HG02763 (cell line): ENCODE measurements around the gene MB21D2.
A peak's percentile ranks its signal among the peaks of the same experiment; 100 is the strongest.
"Not testable (repeated sequence)": the region's sequence is repeated elsewhere in the genome, so short reads cannot be mapped to it uniquely, and the experiment has no call there.

Experiments used
- ATAC-seq: cut with Tn5 transposase; IDR thresholded peaks from one replicate; pipeline ENCODE4 v1.9.1; 2021; ENCODE audit warnings: mild to moderate bottlenecking, moderate library complexity; ENCODE audit not compliant: unreplicated experiment

The MB21D2 gene

GRCh38 chr3:192862408-192863090 lies 55.1 kb downstream of the MB21D2 start:
- ATAC-seq: no peak

DNA sequence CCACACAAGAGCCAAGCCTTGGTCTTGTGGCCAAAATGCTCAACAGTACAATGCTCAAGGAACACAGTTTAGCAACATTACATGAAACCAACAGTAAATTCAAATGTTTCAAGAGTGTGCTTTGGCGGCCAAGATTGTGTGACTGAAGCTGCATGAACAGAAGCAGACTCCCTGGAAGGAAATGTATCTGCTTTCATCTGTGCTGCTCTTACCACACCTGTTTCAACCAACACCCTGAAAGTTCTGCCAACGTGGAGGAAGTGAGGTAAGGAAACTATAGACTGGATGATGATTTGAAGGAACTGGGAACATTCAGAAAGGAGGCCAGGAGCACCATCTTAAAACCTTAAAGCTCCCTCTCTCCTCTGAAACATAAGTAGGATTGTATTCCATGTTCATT lies 55.7 kb downstream of the MB21D2 start:
- no peak for ATAC-seq

- ATAC-seq: no peak
These were observed 57.2 kb downstream of the MB21D2 start for GRCh38 chr3:192860454-192860853.

- ATAC-seq: no peak
These were observed 58.6 kb downstream of the MB21D2 start for GRCh38 chr3:192858849-192859585.

GRCh38 chr3:192857260-192857661 lies 60.4 kb downstream of the MB21D2 start:
- no peak for ATAC-seq

GRCh38 chr3:192855434-192855833 lies 62.2 kb downstream of the MB21D2 start:
- no peak for ATAC-seq

DNA sequence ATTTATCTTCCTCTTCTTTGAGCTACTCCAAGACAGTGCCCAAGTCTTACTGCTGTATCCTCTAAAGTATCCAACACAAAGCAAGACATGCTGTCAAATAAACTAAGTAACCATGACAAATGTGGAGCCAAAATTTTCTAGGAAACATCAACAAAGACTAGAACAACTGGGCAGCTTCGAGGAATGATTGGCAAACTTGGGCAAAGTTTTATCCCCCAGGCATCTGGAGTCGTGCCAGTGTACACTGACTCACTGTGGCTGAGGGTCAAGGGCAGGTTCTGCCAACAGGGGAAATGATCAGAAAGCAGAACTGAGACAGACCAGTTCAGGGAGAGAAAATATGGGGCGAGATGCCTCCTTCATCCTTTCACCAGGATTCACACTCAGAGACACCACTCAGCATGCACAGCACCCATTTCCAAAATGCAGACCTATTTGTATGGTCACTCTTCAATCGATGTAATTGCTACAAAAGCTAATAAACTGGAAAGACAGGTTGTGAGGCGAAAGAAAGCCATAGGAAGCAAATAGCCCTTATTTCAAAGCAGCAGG lies 65.8 kb downstream of the MB21D2 start:
- ATAC-seq: peak; percentile 37

DNA sequence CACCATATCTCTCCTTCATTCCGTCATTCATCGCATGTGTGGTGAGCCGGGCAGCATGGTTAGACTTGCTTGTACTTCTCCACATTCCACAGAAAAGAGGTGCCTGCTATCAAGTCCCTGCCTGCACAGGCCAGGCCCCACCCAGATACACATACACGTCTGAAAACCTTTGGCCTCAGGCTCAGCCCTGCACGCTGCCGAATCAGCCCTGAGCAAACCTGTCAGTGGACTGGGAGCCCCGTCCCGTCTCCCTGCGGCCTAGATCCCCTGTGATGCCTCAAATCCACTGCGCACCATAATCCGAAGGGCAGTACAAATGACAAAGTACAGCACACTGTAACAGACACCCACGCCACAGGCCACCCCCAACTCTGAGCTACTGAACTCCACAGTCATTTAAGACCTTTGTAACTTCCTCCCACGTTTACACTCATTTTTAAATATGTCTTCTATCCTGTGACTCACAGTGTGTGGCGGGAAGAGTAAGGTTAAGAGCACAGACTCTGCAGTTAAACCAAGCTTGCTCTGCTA lies 67.1 kb downstream of the MB21D2 start:
- ATAC-seq: peak; percentile 52

DNA sequence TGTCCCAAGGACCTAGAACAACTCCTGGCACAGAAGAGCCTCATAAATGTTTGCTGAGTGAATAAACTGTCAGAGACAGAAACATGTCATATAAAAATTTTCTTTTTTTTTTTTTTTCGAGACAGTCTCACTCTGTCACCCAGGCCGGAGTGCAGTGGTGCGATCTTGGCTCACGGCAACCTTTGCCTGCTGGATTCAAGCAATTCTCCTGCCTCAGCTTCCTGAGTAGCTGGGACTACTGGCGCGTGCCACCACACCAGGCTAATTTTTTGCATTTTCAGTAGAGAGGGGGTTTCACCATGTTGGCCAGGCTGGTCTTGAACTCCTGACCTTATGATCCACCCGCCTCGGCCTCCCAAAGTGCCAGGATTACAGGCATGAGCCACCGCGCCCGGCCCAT lies 67.8 kb downstream of the MB21D2 start:
- ATAC-seq: not testable (repeated sequence)

DNA sequence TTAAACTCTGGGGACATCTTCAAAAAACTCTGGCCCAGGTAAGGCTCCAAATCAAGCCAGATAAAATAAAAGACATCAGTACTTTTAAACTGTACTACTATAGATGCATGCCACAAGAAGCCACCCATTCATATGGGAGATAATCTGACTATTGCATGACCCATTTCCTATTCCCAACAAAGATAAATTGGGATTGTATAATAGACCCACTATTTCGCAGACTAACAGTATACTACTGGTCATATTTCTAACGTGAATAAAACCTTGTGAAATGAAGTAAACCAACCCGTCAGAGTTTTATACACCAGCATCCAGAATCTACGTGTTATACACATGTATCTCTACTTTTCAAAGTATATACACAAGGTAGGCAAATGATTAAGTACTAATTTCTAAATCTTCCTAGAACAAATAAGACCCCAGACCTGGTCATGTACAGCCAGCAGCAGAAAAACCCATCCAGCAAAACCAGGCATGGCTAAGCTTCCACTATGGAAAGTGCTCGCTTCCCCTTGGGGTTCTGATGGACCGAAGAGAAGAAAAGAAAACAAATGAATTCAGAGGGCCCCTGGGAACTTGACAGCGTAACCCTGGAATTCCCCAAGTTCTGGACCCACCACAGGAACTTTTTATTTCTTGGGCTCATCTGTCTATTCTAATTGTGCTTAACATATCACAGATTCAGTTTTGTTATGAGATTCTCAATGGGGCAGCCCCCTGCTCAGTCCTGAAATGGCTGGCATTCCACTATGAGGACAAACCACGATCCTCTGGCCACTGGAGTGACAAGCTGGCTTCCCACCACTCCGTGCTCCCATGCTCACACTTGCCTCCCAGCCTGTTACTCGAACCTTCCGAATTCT lies 69.1 kb downstream of the MB21D2 start:
- ATAC-seq: no peak

- ATAC-seq: no peak
These were observed 69.7 kb downstream of the MB21D2 start for GRCh38 chr3:192847941-192848340.

- ATAC-seq: no peak
These were observed 72.2 kb downstream of the MB21D2 start for GRCh38 chr3:192845526-192845855.

GRCh38 chr3:192844836-192845525 lies 72.7 kb downstream of the MB21D2 start:
- no peak for ATAC-seq

- no peak for ATAC-seq
These were observed 73.2 kb downstream of the MB21D2 start for GRCh38 chr3:192844486-192844765.

DNA sequence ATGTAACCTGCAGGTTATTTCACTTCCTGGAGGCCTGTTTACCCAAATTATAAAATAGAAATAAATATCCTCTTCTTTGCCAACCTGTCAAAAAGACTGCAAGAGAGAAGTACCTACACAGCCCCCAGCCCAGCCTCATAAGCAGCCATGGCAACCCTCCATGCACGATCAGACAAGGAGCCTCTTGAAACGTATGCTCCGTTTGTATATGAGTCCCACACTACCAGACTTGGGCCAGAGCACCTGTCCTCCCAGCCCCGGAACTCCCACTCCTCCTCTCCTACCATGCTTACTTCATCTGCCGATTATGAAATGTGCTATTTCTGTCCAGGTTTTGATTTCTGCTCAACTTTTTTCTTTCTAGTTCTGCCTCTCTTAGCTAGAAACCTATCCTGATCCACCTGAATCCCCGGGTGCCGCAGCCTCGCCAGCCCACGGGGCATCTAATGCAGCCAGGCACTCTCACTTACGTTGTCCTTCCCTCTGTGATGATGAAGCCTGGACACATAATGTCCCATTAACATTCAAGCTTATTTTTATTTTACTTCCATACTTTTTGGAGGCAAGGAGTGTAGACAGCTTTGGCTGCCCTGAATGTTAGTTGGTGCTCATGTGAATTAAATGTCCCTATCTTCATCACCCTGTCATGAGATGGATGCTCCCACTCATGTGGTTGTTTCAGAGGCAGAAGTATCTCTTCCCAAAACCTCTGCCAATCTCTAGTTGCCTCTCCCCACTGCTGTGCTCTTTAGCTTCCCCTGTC lies 73.8 kb downstream of the MB21D2 start:
- ATAC-seq: no peak

GRCh38 chr3:192843119-192843518 lies 74.5 kb downstream of the MB21D2 start:
- no peak for ATAC-seq

DNA sequence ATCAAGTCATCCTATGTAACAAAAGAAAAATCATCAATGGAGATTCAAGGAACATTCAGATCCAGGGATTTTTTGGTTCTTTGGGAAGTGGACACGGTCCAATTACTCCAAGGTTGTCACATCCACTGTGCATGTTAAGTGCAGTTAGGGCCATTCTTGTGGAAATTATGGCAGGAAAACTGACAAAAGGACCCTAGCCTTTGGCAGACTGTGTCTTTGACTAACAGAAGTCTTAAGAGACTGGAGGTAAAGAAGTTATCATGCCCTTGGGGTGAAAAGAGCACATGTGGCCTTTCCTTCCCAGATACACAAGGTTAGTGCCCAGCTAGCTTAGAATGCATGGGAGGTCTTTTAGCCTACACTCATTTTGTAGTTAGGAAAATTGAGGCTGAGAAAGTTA lies 74.9 kb downstream of the MB21D2 start:
- ATAC-seq: no peak

- ATAC-seq: no peak
These were observed 75.5 kb downstream of the MB21D2 start for GRCh38 chr3:192842138-192842537.

- ATAC-seq: no peak
These were observed 76.2 kb downstream of the MB21D2 start for GRCh38 chr3:192841428-192841827.
